ENCODE measurements around the gene IFNL1. TPM values are rescaled to one million over a fixed set of nuclear protein-coding genes. Genes with fewer than 3 reads are reported as not detected.

The IFNL1 gene
- total RNA-seq, 2 experiments from 2014 or later: not detected

DNA sequence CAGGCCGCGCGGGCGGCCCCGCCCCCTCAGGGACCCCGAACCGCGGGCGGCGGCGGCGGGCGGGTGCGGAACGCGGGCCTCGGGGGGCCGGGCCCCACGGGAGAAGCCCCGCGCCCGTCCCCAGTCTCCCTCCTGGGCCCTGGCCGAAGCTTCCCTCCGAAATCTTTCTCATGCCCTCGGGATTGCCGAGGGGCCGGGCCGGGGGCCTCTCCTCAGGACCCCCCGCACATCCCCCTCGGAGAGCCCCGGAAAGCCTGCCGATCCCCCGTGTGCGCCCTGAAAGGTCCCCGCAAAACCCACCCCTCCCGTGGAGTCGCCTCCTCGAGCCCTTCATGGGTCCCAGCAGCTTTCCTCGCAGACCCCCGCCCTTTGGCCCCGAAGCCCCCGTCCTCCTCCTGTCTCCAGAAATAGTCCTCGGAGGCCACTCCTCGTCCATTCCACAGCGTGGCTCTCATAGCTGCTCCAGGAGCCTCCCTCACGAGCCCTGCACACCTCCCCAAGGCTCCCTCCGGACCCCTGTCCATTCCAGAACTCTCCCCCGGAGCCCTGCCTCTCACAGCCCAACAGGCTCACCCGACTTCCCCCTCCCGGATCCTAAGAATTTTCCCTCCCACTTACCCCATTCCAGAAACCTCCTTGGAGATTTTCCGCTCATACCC, 46.6 kb downstream of the IFNL1 start:
- Histone ChIP-seq H3K36me3 (ENCODE audit: insufficient read depth, low read length) (peaks cover 22% of the 10 kb centered on the region; the same call in 1 of the 2 replicates), H4K20me1 (ENCODE audit: insufficient read depth, low read length) (peaks cover 19% of the 10 kb centered on the region; the same call in 1 of the 2 replicates), H3K9me3 (ENCODE audit: low read length) (no peaks in the 10 kb centered on the region), H3K79me2 (ENCODE audit: insufficient read depth, low read depth, low read length) (peaks cover 20% of the 10 kb centered on the region; the same call in 1 of the 2 replicates), H3K4me1 (ENCODE audit: insufficient read depth, low read length, poor library complexity, severe bottlenecking) (peaks cover 40% of the 10 kb centered on the region), H3K4me3 (ENCODE audit: low read depth, low read length, poor library complexity, severe bottlenecking) (peak overlapping the region; percentile 96), H3K27ac (ENCODE audit: low read depth, low read length, poor library complexity, severe bottlenecking) (no peak overlapping the region), H3K4me2 (ENCODE audit: low read length) (peak overlapping the region; percentile 99), H2AFZ (ENCODE audit: low read length) (no peak overlapping the region), H3K9me2 (ENCODE audit: insufficient read depth, low read length) (no peaks in the 10 kb centered on the region)
- no peak for DNase-seq (ENCODE audit: low spot score)
- intact Hi-C loops (cut with micrococcal nuclease; ENCODE audit: unreplicated experiment): loop anchor here (1.0 kb wide), 2 partner anchors 49 to 70 kb away; partner anchors contain the start of genes MED29, PAF1 and PLEKHG2
- CTCF ChIA-PET (ENCODE audit: unreplicated experiment): interaction anchor here (0.6 kb wide), 1 partner anchor 13 kb away, joined by 3 read pairs; no protein-coding TSS in a partner anchor
- BruUV-seq (replicated peaks): no TSS peak
- no peak for TF ChIP-seq EZH2phosphoT487 (IDR thresholded peaks at IDR 0.05; ENCODE audit: borderline replicate concordance, low read depth, low read length)
- TF ChIP-seq, protein P1, sequence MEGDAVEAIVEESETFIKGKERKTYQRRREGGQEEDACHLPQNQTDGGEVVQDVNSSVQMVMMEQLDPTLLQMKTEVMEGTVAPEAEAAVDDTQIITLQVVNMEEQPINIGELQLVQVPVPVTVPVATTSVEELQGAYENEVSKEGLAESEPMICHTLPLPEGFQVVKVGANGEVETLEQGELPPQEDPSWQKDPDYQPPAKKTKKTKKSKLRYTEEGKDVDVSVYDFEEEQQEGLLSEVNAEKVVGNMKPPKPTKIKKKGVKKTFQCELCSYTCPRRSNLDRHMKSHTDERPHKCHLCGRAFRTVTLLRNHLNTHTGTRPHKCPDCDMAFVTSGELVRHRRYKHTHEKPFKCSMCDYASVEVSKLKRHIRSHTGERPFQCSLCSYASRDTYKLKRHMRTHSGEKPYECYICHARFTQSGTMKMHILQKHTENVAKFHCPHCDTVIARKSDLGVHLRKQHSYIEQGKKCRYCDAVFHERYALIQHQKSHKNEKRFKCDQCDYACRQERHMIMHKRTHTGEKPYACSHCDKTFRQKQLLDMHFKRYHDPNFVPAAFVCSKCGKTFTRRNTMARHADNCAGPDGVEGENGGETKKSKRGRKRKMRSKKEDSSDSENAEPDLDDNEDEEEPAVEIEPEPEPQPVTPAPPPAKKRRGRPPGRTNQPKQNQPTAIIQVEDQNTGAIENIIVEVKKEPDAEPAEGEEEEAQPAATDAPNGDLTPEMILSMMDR (conservative IDR thresholded peaks at IDR 0.05; ENCODE audit: low read length): no peak
- POLR2A ChIA-PET: interaction anchor here (0.6 to 1.2 kb wide), 4 partner anchors 13 to 195 kb away, joined by 3 to 6 read pairs (median 3); no protein-coding TSS in a partner anchor

DNA sequence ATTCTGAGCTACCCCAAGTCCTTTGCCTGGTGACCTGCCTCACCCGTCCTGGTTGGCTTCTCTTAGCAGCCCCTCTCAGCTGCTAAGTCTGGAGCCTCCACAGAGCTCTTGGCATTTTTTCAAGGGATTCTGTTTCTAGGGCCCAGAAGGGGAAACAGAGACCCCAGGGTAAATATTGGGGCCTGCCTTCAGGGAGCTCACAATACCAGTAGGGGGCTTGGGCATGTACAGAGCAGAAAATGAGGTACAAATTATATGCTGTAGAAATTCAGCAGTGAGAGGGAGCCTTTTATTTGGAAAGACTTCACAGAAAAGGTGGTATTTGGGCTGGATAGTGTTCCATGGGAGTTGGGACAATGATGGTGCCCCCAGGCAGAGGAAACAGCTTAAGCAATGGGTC, 49.7 kb downstream of the IFNL1 start:
- no peak overlapping the region for H2AFZ ChIP-seq (ENCODE audit: low read length)
- TF ChIP-seq EZH2phosphoT487 (IDR thresholded peaks at IDR 0.05; ENCODE audit: borderline replicate concordance, low read depth, low read length): no peak
- TF ChIP-seq, protein P1 (conservative IDR thresholded peaks at IDR 0.05; ENCODE audit: low read length): peak; percentile 55
- no peak overlapping the region for H3K27ac ChIP-seq (ENCODE audit: low read depth, low read length, poor library complexity, severe bottlenecking)
- POLR2A ChIA-PET: interaction anchor here (0.6 to 1.2 kb wide), 2 partner anchors 16 to 726 kb away, joined by 3 read pairs; no protein-coding TSS in a partner anchor
- peaks cover 44% of the 10 kb centered on the region for H3K36me3 ChIP-seq (ENCODE audit: insufficient read depth, low read length)
- peaks cover 22% of the 10 kb centered on the region for H3K4me1 ChIP-seq (ENCODE audit: insufficient read depth, low read length, poor library complexity, severe bottlenecking)
- no peak overlapping the region for H3K4me2 ChIP-seq (ENCODE audit: low read length)
- no TSS peak for BruUV-seq (replicated peaks)
- no peak overlapping the region for H3K4me3 ChIP-seq (ENCODE audit: low read depth, low read length, poor library complexity, severe bottlenecking)
- peaks cover 19% of the 10 kb centered on the region; the same call in 1 of the 2 replicates for H4K20me1 ChIP-seq (ENCODE audit: insufficient read depth, low read length)
- DNase-seq (ENCODE audit: low spot score): no peak
- H3K79me2 ChIP-seq (ENCODE audit: insufficient read depth, low read depth, low read length): peaks cover 15% of the 10 kb centered on the region; the same call in 1 of the 2 replicates
- intact Hi-C loops (cut with micrococcal nuclease; ENCODE audit: unreplicated experiment): no loop called here
- CTCF ChIA-PET (ENCODE audit: unreplicated experiment): no interaction called here
- H3K9me2 ChIP-seq (ENCODE audit: insufficient read depth, low read length): no peaks in the 10 kb centered on the region
- H3K9me3 ChIP-seq (ENCODE audit: low read length): no peaks in the 10 kb centered on the region
